Measurements from ENCODE around the gene PLEKHG4B.
"Not testable (repeated sequence)": the region's sequence is repeated elsewhere in the genome, so short reads cannot be mapped to it uniquely, and the experiment has no call there.

The PLEKHG4B gene

GRCh38 chr5:237931-238330, 146.0 kb downstream of the PLEKHG4B start:
- H3K4me3 Mint-ChIP-seq; H3K4me1 Mint-ChIP-seq (ENCODE audit: low read depth); H3K27me3 Mint-ChIP-seq; DNase-seq; H3K9me3 Mint-ChIP-seq; H3K27ac Mint-ChIP-seq: not testable (repeated sequence)
- peaks cover 79% of the 10 kb centered on the region for H3K36me3 Mint-ChIP-seq (ENCODE audit: low read depth)
